ENCODE data around the gene MAGI3. TPM values are rescaled to one million over a fixed set of nuclear protein-coding genes. Genes with fewer than 3 reads are reported as not detected.
"Not testable (repeated sequence)": the region's sequence is repeated elsewhere in the genome, so short reads cannot be mapped to it uniquely, and the experiment has no call there.

The MAGI3 gene
- total RNA-seq, 2 donors from 2014 or later = 5.3 to 5.5 TPM

DNA sequence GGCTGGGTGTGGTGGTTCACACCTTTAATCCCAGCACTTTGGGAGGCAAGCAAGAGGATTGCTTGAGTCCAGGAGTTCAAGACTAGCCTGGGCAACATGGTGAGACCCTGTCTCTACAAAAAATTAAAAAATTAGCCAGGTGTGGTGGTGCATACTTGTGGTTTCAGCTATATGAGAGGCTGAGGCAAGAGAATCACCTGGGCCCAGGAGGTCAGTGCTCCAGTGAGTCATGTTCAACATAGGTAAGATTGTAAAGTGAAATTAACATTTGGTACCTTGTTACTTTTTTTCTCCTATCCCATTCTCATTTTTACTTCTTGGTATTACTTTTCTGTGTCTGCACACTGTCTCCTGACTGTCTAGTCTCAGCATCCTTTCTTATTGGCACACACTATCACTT is 19.0 kb downstream of the MAGI3 start:
- ATAC-seq (replicated peaks in 1 of 2) = no peak
- Mint-ChIP-seq H3K9me3 (peaks cover 2 to 7% of the 10 kb centered on the region in 2 donors), H3K4me1 (ENCODE audit: low read depth) (peaks cover 6% of the 10 kb centered on the region), H3K27ac (no peak overlapping the region), H3K4me3 (no peak overlapping the region), H3K27me3 (ENCODE audit: low read depth) (no peaks in the 10 kb centered on the region), H3K36me3 (ENCODE audit: insufficient read depth in 2 of 2) (no peaks in the 10 kb centered on the region)
- no peak for DNase-seq

DNA sequence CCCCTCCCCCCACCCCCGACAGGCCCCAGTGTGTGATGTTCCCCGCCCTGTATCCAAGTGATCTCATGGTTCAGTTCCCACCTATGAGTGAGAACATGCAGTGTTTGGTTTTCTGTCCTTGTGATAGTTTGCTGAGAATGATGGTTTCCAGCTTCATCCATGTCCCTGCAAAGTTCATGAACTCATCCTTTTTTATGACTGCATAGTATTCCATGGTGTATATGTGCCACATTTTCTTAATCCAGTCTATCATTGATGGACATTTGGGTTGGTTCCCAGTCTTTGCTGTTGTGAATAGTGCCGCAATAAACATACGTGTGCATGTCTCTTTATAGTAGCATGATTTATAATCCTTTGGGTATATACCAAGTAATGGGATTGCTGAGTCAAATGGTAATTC is 21.7 kb downstream of the MAGI3 start:
- not testable (repeated sequence) for DNase-seq; H3K4me3 Mint-ChIP-seq; ATAC-seq (replicated peaks in 1 of 2); H3K27ac Mint-ChIP-seq; H3K4me1 Mint-ChIP-seq (ENCODE audit: low read depth); H3K36me3 Mint-ChIP-seq (ENCODE audit: insufficient read depth in 2 of 2); H3K27me3 Mint-ChIP-seq (ENCODE audit: low read depth); H3K9me3 Mint-ChIP-seq

DNA sequence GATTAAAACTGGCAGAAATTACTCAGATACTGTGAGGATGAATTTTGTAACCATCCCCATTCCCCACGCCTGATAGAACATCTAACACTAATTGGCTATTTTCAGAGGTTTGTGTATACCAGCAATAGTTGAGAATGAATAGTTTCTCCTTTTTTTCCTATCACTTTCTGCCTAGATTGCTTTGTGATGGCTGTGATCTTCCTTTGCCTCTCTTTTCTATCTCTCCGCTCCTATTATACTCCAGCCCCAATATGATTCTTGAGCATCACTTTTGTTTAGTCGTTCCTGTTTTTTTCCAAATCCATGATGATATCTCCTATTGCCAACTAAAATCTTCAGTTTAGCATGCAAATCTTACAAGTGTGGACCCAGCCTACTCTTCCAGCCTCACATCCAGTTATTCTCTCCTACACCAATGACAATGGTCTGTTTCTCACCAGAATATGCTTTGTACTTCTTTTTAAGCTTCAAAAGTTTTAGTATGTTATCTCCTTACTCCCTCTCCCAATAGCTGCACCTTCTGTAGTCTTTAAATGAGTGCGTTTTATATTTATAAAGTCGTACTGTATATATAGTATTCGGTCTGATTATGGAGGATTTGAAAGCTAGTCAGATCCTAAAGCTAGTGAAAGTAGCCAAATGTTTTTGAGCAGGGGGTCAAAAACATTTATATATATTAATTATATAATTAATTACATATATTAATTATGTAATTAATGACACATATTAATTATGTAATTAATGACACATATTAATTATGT is 25.2 kb downstream of the MAGI3 start:
- peak; percentile 44 to 73 for ATAC-seq (replicated peaks in 1 of 2)
- H3K36me3 Mint-ChIP-seq (ENCODE audit: insufficient read depth in 2 of 2) = no peaks in the 10 kb centered on the region

DNA sequence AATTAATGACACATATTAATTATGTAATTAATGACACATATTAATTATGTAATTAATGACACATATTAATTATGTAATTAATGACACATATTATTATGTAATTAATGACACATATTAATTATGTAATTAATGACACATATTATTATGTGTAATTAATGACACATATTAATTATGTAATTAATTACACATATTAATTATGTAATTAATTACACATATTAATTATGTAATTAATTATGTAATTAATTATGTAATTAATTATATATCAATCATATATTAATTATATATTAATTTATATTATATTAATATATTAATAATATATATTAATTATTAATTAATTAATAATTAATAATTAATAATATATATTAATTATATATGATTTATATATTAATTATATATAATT is 25.8 kb downstream of the MAGI3 start:
- not testable (repeated sequence) for H3K9me3 Mint-ChIP-seq; H3K27me3 Mint-ChIP-seq (ENCODE audit: low read depth); H3K36me3 Mint-ChIP-seq (ENCODE audit: insufficient read depth in 2 of 2); H3K4me3 Mint-ChIP-seq; DNase-seq; ATAC-seq (replicated peaks in 1 of 2); H3K4me1 Mint-ChIP-seq (ENCODE audit: low read depth); H3K27ac Mint-ChIP-seq

More for the DNA sequence above, 25.2 kb downstream of the MAGI3 start:
- Mint-ChIP-seq H3K4me1 (ENCODE audit: low read depth) (no peaks in the 10 kb centered on the region), H3K27me3 (ENCODE audit: low read depth) (no peaks in the 10 kb centered on the region), H3K4me3 (no peak overlapping the region), H3K27ac (no peak overlapping the region), H3K9me3 (peaks cover 2 to 7% of the 10 kb centered on the region in 2 donors)
- DNase-seq = no peak

DNA sequence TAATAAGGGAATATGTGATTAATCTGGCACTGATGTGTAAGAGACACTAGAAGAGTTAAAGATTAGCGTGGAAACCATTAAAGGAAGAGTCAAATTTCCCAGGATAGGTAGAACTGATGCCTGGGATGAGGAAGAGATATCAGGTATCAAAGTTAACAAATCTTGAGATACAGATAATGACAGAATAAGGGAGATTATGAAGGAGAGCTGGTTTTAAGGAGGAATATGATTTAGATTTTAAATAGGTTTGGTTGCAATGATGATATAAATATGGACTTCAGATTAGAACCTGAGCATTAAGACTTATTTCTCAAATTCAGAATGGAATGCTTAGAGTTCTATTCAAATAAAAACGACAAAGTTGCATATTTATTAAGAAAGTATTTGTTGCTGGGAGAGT is 26.2 kb downstream of the MAGI3 start:
- no peak for ATAC-seq (replicated peaks in 1 of 2)
- no peak overlapping the region for H3K27ac Mint-ChIP-seq
- no peaks in the 10 kb centered on the region for H3K27me3 Mint-ChIP-seq (ENCODE audit: low read depth)

DNA sequence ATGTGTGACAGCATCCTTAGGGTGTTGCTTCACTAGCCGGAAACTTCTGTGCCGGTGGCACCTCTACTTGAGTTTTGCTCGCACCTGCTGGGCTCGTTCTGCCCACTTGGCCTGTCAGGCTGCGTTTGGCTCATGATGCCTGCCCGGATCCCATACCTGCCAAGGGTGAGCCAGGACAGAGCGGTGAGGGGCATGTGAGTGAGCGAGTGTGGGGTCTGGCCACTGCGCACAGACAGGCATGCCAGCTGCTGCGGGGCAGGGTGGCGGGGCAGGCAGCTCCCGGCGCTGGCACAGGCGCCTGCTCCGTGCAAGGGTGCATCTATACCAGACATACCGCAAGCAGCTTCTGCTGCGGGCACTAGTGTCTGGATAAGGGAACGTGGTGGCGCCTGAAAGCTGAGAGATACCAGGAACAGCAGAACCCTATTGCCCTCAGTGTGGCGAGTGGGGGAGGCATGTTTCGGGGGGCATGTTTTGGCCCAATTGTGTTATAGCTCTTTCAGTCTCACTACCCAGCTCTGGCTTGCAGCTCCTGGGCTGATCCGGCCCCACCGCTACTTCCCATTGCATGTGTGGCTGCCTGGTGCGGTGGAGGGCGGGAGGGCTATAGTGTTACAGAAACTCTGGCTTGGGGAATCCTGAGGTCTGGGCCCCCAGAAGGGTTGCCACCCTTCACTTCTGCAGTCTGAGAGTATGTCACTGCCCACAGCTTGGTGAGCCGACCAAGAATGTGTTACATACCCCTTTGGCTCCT is 32.2 kb downstream of the MAGI3 start:
- Mint-ChIP-seq H3K9me3 (no peaks in the 10 kb centered on the region), H3K4me3 (no peak overlapping the region)

More for the DNA sequence above, 26.2 kb downstream of the MAGI3 start:
- H3K9me3 Mint-ChIP-seq = peaks cover 2 to 7% of the 10 kb centered on the region in 2 donors
- H3K4me3 Mint-ChIP-seq = no peak overlapping the region
- DNase-seq = no peak
- H3K36me3 Mint-ChIP-seq (ENCODE audit: insufficient read depth in 2 of 2) = no peaks in the 10 kb centered on the region
- H3K4me1 Mint-ChIP-seq (ENCODE audit: low read depth) = no peaks in the 10 kb centered on the region

DNA sequence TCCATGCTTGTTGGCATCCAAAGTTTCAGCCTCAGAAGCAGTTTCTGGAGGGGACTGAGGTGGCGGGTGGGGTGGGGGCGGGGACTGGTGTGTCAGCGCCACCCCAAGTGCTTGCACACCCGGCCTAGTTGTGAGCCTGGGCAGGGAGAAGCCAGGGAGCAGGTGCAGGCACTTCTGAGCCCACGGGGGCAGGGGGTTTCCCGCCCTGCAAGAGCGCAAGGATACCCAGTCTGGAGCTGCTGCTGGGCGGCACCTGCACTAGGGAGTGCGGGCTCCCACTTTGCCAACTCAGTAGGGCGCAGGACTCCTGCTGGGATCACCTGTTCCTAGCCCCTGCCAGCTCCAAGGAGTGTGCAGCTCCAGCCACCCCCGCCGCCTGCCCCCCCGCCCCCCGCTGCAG is 33.5 kb downstream of the MAGI3 start:
- Mint-ChIP-seq H3K4me1 (ENCODE audit: low read depth) (no peaks in the 10 kb centered on the region), H3K27ac (no peak overlapping the region)
- ATAC-seq (replicated peaks in 1 of 2) = no peak

More for the DNA sequence above, 32.2 kb downstream of the MAGI3 start:
- H3K36me3 Mint-ChIP-seq (ENCODE audit: insufficient read depth in 2 of 2) = peaks cover 2 to 7% of the 10 kb centered on the region in 2 donors
- no peak overlapping the region for H3K27ac Mint-ChIP-seq
- H3K27me3 Mint-ChIP-seq (ENCODE audit: low read depth) = no peaks in the 10 kb centered on the region
- no peaks in the 10 kb centered on the region for H3K4me1 Mint-ChIP-seq (ENCODE audit: low read depth)
- no peak for ATAC-seq (replicated peaks in 1 of 2)
- no peak for DNase-seq

DNA sequence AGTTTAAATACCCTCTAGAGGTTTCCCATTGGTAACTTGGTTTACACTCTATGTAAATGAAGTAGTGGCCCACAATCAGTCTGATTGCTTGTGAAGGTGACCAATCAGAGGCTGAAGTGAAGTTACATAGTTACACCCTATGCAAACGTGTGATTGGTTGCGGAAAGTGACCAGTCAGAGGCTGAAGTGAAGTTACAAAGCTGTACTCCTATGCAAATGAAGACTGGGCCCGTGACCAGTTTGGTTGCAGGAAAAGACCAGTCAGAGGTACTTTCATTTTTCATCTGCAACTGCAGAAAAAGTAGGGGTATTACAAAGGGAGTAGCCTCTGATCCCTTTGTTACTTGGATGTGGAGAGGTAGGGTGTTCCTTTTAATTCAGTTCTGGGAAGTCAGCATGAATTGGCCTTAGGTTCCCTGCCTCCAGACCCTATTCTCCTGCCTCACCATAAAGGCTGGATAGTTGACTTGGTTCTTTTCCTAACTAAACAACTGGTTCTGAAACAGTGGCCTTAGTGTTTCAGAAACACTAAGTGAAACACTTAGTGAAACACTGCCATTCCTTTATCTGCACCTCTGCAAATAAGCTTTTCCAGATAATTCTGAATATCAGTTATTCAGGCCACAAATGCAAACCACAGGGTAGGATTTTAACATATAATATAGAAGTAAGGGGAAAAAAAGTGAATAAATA is 39.3 kb downstream of the MAGI3 start:
- DNase-seq (peak in 1 of 2 donors; percentile 1), ATAC-seq (replicated peaks in 1 of 2) (peak in 1 of 2 donors; percentile 45)
- H3K27me3 Mint-ChIP-seq (ENCODE audit: low read depth) = no peaks in the 10 kb centered on the region
- H3K9me3 Mint-ChIP-seq = no peaks in the 10 kb centered on the region
- no peak overlapping the region for H3K27ac Mint-ChIP-seq
- peaks cover 0 to 6% of the 10 kb centered on the region in 2 donors for H3K36me3 Mint-ChIP-seq (ENCODE audit: insufficient read depth in 2 of 2)
- no peaks in the 10 kb centered on the region for H3K4me1 Mint-ChIP-seq (ENCODE audit: low read depth)
- no peak overlapping the region for H3K4me3 Mint-ChIP-seq

More for the DNA sequence above, 33.5 kb downstream of the MAGI3 start:
- Mint-ChIP-seq H3K36me3 (ENCODE audit: insufficient read depth in 2 of 2) (peaks cover 2 to 7% of the 10 kb centered on the region in 2 donors), H3K27me3 (ENCODE audit: low read depth) (no peaks in the 10 kb centered on the region), H3K9me3 (no peaks in the 10 kb centered on the region), H3K4me3 (no peak overlapping the region)
- no peak for DNase-seq

DNA sequence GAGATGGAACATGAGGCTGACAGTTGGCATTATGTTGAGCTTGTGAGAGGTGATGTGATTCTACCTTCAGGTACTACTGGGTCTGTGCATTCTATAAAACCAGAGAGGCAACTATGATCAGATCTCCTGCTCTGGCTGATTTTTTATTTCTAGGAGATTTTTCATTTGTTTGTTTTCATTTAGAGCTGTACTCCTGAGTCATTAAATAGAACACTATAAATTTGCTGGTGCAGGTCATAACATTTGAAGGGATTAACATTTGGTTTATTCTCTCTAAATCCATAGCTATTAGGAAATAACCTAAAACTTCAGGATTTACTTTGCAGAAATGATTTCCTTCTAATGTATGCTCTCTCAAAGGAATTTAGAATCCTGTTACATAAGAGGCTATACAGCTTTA is 42.9 kb downstream of the MAGI3 start:
- Mint-ChIP-seq H3K36me3 (ENCODE audit: insufficient read depth in 2 of 2) (no peaks in the 10 kb centered on the region), H3K27ac (no peak overlapping the region), H3K27me3 (ENCODE audit: low read depth) (no peaks in the 10 kb centered on the region), H3K4me1 (ENCODE audit: low read depth) (peaks cover under 1% of the 10 kb centered on the region), H3K4me3 (no peak overlapping the region), H3K9me3 (no peaks in the 10 kb centered on the region)
- no peak for ATAC-seq (replicated peaks in 1 of 2)
- no peak for DNase-seq

DNA sequence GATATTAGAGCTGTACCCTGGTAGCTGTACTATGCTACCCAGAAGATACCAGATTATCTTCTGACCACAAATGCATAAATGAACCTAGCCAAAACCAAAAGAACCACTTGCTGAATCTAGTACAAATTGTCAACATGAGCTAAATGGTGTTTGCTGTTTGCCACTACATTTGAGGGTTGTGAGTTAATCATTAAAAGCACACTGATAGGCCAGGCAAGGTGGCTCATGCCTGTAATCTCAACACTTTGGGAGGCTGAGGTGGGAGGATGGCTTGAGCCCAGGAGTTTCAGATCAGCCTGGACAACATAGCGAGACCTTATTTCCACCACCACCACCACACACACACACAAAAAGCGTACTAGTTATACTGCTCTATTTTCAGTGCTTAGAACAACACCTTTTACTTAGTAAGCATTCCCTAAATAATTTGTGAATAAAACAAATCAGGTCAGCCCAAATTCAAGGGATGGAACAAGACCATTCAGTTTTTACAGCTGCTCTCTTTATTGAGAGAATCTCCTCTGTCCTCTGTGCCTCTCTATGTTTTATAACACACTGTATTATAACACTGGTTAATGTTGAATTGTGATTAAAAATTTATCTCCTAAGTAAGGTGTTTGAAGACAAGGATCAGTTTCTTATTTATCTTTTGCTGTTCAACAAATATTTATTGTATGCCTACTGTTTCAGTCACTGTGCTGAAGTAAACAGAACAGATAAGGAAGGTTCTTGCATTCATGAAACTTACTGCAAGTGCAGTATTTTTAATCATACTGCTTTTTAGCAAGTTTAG is 44.0 kb downstream of the MAGI3 start:
- no peak overlapping the region for H3K27ac Mint-ChIP-seq
- H3K36me3 Mint-ChIP-seq (ENCODE audit: insufficient read depth in 2 of 2) = no peaks in the 10 kb centered on the region
- H3K4me3 Mint-ChIP-seq = no peak overlapping the region
- DNase-seq (no peak), ATAC-seq (replicated peaks in 1 of 2) (no peak)
- H3K27me3 Mint-ChIP-seq (ENCODE audit: low read depth) = no peaks in the 10 kb centered on the region
- peaks cover 8% of the 10 kb centered on the region for H3K4me1 Mint-ChIP-seq (ENCODE audit: low read depth)
- H3K9me3 Mint-ChIP-seq = no peaks in the 10 kb centered on the region

DNA sequence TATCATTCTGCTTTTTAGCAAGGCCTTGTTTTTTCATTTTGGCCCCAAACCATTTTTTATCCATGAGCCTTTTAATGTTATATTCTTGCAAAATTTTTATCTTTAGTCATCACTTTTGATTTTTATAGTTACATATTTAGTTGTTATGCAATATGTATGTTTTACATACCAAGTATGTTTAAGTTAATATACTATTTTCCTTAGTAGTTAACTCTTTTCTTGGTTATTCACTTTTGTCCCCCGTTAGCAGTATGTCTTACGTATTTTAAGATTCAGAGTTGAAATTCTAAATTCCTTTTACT is 44.5 kb downstream of the MAGI3 start:
- H3K4me3 Mint-ChIP-seq = no peak overlapping the region
- H3K9me3 Mint-ChIP-seq = no peaks in the 10 kb centered on the region
- ATAC-seq (replicated peaks in 1 of 2) = no peak
- no peak overlapping the region for H3K27ac Mint-ChIP-seq
- DNase-seq = no peak
- no peaks in the 10 kb centered on the region for H3K36me3 Mint-ChIP-seq (ENCODE audit: insufficient read depth in 2 of 2)
- no peaks in the 10 kb centered on the region for H3K27me3 Mint-ChIP-seq (ENCODE audit: low read depth)
- H3K4me1 Mint-ChIP-seq (ENCODE audit: low read depth) = peaks cover 8% of the 10 kb centered on the region

DNA sequence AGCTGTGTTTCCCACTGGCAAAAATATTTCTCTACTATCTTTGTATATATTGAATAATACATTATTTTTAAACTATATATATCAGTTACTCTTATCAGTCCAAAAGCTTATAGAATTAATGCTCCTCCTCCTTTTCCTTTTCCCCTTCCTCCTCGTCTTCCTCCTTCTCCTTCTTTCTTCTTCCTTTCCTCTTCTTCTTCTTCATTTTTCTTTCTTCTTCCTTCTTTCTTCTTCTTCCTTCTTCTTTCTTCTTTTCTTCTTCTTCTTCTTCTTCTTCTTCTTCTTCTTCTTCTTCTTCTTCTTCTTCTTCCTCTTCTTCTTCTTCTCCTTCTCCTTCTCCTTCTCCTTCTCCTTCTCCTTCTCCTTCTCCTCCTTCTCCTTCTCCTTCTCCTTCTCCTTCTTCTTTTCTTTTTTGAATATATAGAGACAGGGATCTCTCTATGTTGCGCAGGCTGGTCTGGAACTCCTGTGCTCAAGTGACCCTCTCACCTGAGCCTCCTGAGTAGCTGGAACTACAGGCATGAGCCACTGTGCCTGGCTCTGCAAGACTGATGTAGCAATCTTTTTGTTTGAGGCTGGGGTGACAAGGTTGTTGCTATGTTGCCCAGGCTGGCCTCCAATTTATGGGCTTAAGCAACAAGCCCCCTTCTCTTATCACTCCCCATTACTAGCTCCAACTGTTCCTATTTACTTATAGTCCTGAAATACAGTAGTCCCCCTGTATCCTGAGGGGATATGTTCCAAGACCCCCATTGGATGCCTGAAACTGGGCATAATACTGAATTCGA is 47.4 kb downstream of the MAGI3 start:
- Mint-ChIP-seq H3K27me3 (ENCODE audit: low read depth) (no peaks in the 10 kb centered on the region), H3K27ac (no peak overlapping the region), H3K36me3 (ENCODE audit: insufficient read depth in 2 of 2) (no peaks in the 10 kb centered on the region), H3K4me3 (no peak overlapping the region), H3K4me1 (ENCODE audit: low read depth) (peaks cover 8% of the 10 kb centered on the region), H3K9me3 (no peaks in the 10 kb centered on the region)
- DNase-seq (no peak), ATAC-seq (replicated peaks in 1 of 2) (no peak)
